ENCODE data around the gene CTNNAL1. TPM values are rescaled to one million over a fixed set of nuclear protein-coding genes. Genes with fewer than 3 reads are reported as not detected.
"Not testable (repeated sequence)": the region's sequence is repeated elsewhere in the genome, so short reads cannot be mapped to it uniquely, and the experiment has no call there.

CTNNAL1 gene
- polyA plus RNA-seq, 3 donors = 12.9 to 27.2 (median 26.5) TPM

DNA sequence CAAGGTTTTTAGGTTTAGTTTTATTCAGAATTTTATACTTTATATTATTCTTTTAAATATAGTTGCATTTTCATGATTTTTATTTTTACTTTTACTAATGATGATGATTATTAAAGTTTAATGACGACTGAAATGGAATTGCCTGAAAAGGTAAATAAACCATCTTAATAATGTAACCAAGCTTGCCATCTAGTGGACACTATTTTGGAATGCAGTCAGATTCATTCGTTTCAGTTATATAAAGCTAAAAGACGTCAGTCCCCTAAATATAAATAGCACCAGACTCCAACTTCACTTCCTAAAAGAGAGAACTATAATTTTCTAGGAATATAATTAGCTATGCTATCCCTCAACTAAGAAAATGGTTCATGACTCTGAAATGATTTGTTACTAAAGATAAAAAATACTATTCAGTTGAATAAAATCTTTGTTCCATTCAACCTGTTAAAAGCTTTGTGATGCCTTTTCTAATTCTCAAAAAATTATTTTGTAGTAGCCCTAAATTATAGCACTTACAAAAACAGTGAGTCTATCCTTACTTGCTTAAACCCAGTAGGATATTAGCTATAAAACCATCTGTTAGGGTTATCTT is 59.2 kb downstream of the CTNNAL1 start:
- H3K27ac ChIP-seq (ENCODE audit: low read depth, low read length) = no peak overlapping the region
- WGBS, 3 donors = 1 to 3% (median 2%) methylated on average over 3 of the region's 3 CpGs

DNA sequence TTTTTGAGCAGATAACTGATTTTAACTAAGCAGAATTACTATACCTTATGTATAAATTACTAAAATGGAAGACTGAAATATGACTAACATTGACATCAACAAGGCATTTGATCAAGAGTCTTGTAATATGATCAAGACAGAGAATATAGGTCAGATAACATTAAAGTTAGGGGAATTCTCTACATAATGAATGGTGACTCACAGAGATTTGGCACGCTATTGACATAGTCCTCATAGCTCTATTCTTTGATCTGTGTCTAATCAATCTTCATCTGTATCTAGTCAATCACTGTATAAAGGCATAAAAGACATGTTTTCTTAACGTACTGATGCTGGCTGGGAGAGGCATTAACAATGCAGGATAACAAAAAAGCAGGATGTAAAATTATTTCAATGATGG is 61.7 kb downstream of the CTNNAL1 start:
- WGBS, 3 donors = 60 to 92% (median 89%) methylated on average over 2 of the region's 2 CpGs

DNA sequence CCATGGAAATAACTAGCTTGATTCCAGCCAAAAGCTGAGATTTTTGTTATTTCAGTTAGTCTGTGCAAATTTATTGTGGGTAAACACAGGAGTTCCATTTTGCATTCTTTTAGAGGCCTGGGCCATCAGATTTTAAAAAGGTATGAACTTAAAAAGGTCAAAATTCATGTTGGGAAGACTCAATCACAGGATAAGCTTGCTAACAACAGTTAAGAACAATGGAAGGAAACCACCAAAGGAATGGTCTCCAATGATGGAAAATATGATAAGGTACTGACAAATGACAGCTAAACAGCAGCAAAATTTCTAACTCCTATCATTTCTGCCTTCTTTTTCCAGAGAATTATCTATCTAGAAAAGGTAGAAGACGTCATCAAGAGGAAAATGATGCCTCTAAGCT is 63.1 kb downstream of the CTNNAL1 start:
- WGBS, 3 donors = 55 to 86% (median 79%) methylated on average over 1 of the region's 1 CpG

More for the DNA sequence above, 61.7 kb downstream of the CTNNAL1 start:
- H3K27ac ChIP-seq (ENCODE audit: low read depth, low read length) = no peak overlapping the region

DNA sequence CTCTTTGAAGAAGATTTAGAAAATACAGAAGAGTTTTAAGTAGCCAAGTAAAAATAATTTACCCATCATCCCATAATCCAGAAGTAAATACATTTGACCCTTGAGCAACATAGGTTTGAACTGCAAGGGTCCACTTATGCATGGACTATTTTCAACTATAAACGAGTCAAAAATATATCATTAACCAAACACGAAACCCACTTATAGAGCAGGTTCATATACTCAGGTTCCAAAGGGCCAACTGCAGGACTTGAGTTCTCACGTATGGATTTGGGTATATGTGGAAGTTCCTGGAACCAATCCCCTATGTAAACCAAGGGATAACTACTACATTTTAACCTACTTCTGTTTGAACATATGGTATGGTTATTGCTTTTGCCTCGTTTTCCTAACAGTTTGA is 73.3 kb downstream of the CTNNAL1 start:
- WGBS, 3 donors = 81 to 92% (median 90%) methylated on average over 4 of the region's 4 CpGs
- H3K27ac ChIP-seq (ENCODE audit: low read depth, low read length) = no peak overlapping the region

More for the DNA sequence above, 63.1 kb downstream of the CTNNAL1 start:
- no peak overlapping the region for H3K27ac ChIP-seq (ENCODE audit: low read depth, low read length)

DNA sequence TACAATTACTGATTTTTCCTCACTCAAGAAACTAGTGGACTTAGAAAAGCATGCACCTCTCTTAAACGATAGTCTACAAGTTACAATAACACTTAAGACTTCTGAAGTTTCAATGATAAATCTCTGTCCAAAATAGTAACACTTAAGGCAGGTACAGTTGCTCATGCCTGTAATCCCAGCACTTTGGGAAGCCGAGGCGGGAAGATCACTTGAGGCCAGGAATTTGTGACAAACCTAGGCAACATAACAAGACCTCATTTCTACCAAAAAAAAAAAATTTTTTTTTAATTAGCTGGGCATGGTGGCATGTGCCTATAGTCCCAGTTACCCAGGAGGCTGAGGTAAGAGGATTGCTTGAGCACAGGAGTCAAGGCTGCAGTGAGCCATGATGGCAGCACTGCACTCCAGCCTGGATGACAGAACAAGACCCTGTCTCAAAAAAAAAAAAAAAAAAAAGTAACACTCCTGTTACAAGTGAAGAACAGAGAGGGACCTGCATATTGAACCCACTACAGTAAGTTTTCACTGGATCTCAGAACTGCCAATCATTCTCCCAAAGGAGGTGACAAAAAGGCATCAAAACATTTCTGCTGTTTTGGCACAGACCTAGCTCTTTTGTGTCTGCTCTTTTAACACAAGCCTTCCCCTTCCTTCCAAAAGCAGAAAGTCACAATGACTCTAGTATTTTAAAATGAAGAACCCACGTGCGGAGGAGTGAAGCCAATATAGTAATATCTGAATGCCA is 75.6 kb downstream of the CTNNAL1 start:
- no peak overlapping the region for H3K27ac ChIP-seq (ENCODE audit: low read depth, low read length)
- WGBS, 3 donors = 86 to 91% (median 91%) methylated on average over 5 of the region's 5 CpGs

DNA sequence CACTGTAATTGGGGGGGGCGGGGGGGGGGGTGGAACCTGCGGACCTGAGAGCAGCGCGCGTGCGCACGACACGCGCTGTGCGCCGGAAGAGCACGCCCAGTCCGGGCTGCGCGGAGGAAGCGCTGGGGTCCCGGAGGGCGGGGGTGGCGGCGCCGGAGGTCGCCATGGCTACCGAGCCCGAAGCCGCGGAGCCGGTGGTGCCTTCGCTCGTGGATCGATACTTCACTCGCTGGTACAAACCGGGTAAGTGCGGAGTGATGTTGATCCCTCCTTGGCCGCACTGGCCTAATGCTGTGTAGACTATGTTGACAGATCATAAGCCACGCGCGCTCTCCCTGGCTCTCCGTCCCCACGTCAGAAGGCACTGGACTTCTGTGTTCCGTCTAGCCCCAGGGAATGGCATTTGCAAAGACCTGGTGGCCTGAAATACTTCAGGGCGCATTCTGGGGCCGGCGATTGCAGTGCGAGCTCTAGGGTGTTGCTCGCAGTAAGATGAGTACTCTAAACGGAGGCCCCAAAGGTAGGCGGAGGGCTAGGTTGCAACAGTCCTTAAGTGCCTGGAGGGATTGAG is 78.9 kb downstream of the CTNNAL1 start, which contains the start of gene ABITRAM:
TSS of gene ABITRAM (plus strand) at position 78 of the 571 bp plus-strand sequence. CDS start at position 165, 87 bp downstream.
- 0% methylated on average over 42 to 47 of the region's 47 CpGs for WGBS, 3 donors
- peak within 1 kb of the TSS; percentile 63 for H3K27ac ChIP-seq (ENCODE audit: low read depth, low read length)

DNA sequence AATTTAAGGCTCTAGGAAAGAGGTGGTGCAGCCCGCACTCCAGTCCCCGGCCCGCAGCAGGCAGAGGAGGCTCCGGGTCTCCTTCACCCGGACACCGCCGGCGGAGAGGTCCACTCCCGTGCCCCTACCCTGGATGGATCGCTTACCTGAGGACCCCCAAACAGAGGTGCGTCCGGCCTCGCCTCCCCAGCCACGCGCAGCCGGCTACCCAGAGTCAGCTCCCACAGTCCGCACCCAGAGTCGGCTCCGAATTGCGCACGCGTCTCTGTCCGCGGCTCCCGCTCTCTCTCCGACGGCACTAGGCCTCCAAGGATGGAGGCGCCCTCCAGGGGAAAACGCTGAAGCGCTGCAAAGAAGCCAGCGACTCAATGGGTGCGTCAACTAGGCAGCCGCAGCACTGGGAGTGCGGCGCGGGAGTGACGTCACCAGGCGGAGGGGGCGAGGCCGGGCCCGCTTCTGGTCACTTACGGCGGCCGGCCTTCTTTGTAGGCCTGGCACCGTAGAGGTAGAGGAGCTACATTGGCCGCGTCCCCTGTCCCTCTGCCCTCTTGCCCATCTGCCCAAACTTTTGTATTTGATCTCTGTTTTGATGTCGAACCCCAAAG is 79.5 kb downstream of the CTNNAL1 start, which contains the start of gene ELP1:
TSS of gene ELP1 (minus strand) at position 407 of the 605 bp plus-strand sequence. CDS start 2,978 bp downstream, outside the sequence.
- peak within 1 kb of the TSS; percentile 63 for H3K27ac ChIP-seq (ENCODE audit: low read depth, low read length)
- 0 to 1% (median 0%) methylated on average over 47 to 48 of the region's 48 CpGs for WGBS, 3 donors

DNA sequence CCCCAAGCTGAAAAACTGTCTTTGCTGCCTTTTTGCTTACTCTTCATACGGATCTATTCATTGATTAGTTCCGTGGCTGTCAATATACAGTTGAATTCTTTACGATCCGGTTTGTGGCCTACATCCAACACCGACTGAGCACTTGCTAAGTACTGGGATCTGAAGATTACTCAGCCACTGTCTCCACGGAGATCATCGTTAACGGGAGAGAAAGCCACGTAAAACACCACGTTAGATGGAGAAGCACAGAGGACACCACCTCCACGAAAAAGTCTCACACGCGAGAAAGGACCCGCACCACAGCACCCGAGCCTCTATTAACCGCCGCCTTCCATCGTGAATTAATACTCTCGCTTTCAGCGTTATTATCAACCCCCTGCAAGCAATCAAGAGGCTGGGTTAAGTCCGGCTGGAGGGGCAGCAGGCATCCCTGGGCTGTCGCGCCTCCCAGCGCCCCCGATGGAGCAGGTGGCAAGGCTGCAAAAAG is 80.0 kb downstream of the CTNNAL1 start:
- no peak overlapping the region for H3K27ac ChIP-seq (ENCODE audit: low read depth, low read length)
- WGBS, 3 donors = 0 to 1% (median 1%) methylated on average over 25 of the region's 25 CpGs

DNA sequence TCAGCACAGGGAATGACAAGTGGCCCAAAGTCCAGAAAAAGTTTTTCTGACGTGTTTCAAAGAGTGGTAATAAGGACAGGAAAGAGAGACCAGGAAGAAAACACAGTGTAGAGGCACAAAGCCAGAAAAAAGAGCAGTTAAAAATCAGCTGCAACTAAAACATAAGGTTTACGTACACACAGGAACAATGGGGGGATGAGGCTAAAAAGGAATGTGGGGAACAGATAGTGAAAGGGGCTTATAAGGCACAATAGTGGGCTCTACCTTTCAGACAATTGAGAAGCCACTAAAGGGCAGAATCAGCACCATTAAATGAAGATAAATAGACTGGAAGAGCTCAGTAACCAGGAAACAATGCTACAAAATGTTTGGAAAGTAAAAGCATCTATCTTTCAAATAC is 84.9 kb downstream of the CTNNAL1 start:
- no peak overlapping the region for H3K27ac ChIP-seq (ENCODE audit: low read depth, low read length)
- WGBS, 3 donors = 60 to 95% (median 91%) methylated on average over 2 of the region's 2 CpGs

DNA sequence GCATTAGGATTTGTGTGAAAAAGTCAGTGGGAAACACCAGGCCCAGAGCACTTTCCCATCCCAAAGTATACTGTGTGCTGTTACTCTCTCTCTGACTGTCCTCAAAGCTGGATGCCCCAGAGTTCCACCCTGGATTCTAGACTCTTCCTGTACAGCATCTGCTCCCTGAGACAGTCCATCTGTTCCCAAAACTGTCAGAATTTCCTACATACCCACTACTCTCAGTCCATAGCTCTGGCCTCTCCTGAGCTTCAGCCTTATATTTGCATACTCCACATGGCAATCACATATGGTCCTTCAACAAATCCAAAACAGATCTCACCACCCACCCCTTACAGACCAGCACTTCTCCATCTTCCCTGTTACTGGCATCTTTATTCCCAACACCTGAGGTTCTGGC is 88.8 kb downstream of the CTNNAL1 start:
- no peak overlapping the region for H3K27ac ChIP-seq (ENCODE audit: low read depth, low read length)

DNA sequence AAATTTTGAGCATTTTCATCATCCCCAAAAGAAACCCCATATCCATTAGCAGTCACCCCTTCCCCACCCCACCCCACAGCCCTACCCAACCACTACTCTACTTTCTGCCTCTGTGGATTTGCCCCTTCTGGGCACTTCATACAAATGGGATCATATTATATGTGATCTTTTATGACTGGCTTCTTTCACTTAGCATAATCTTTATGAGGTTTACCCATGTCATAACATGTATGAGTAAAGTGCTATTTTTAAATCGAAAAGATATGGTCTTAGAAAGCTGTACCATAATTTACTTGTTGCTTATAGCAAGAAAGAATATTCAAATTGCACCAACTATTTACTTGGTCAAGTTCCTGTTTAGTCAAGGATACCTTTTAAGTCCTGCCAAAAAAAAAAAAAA is 92.1 kb downstream of the CTNNAL1 start:
- 92 to 97% (median 95%) methylated on average over 1 of the region's 1 CpG for WGBS, 3 donors
- H3K27ac ChIP-seq (ENCODE audit: low read depth, low read length) = no peak overlapping the region

DNA sequence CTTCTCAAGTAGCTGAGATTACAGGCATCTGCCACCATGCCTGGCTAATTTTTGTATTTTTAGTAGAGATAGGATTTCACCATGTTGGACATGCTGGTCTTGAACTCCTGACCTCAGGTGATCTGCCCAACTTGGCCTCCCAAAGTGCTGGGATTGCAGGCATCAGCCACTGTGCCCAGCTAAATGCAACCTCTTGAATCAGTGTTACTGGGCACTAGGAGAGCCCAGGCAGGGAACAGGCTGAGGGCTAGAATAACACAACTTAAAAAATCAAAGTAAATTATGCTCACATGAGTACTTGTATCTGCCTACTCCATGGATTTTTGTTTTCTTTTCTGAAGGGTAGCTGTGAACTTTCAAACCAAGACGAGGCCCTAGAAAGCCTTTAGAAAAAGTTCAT is 92.9 kb downstream of the CTNNAL1 start:
- not testable (repeated sequence) for H3K27ac ChIP-seq (ENCODE audit: low read depth, low read length)
- WGBS, 3 donors = 91 to 100% (median 100%) methylated on average over 1 of the region's 1 CpG

DNA sequence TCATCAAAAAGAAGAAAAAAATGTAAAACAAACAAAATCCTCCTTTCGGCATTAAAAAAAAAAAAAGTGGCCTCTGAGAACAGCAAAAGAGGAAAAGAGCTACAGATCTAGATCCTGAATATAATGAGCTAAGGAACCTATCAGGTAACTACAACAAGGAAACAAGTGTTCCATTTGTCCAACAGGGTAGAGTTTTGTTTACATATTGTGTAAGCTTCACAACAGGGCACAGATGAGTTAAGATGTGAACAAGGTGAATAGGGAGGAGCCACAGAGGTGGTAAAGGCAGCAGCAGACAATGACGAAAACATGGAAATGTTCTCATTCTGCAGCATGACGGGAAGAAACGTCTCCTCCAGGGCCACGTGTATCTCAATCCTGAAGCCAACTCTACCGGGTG is 93.8 kb downstream of the CTNNAL1 start:
- WGBS, 3 donors = 86 to 91% (median 89%) methylated on average over 6 of the region's 6 CpGs
- H3K27ac ChIP-seq (ENCODE audit: low read depth, low read length) = no peak overlapping the region

DNA sequence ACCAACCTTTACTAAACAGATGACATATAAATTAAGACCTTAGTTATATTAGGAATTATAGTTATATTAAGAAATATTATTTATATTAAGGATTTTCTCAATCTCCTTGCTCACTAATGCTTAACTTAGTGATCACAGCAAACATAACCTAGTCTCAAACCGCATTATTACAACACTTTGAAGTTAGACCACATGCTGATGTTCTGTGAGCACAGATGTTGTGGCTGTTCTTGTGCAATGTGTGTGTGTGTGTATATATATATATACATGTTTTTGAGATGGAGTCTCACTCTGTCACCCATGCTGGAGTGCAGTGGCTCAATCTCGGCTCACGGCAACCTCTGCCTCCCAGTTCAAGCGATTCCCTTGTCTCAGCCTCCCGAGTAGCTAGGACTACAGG is 99.9 kb downstream of the CTNNAL1 start:
- WGBS, 3 donors = 65 to 97% (median 77%) methylated on average over 5 of the region's 5 CpGs
- no peak overlapping the region for H3K27ac ChIP-seq (ENCODE audit: low read depth, low read length)

DNA sequence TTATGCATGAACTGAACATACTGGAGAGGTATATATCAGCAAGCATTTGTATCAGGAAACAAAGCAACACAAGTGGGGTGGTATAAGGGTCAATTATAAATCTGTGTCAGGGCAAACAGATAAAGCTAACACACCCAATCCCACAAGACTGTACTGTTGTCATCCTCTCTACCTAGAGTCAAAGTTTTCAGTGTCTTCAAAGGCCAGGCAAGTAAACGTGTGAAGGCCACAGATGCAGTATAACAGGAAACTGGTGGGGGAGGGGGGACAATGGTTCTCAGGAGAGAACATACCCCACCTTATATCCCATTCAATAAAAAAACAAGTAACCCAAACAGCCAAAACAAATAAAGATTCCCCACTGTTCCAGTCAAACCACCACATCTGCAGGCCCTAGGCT is 101.5 kb downstream of the CTNNAL1 start:
- WGBS, 3 donors = 24 to 55% (median 47%) methylated on average over 1 of the region's 1 CpG
- no peak overlapping the region for H3K27ac ChIP-seq (ENCODE audit: low read depth, low read length)

DNA sequence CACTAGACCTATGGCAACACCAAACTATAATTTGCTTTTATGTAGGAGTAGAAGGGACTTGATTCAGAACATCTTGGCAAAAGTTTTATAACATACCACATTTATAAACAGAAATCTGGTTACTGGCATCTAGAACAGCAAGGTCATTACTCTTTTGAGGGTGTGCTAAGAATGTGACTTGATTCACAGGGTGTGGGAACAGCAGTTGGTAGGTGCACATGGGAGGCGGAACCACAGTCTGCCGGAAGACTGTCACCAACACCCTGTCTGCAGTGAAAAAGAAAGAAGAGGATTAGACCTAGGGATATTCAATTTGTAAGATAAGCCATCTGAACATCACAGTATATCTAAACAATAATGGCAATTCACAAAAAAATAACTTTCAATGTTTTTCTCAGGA is 102.4 kb downstream of the CTNNAL1 start:
- WGBS, 3 donors = 74 to 98% (median 94%) methylated on average over 2 of the region's 2 CpGs
- no peak overlapping the region for H3K27ac ChIP-seq (ENCODE audit: low read depth, low read length)

DNA sequence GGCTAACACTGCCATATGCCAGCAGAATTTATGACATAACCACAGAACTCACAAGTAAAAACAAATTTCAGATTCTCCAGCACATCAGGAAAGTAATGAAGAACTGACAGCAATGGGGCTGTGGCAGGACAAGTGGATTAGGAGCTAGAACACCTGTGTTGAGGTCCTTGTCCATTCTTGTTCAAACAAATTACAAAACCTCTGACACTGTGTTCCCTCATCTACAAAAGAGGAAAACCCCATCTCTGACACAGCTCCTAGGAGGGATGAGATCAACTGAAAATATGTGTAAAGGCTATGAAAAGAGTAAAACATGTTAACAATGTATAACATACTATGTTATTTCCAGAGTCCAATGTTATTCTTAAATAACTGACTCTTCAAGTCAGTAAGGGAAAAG is 102.9 kb downstream of the CTNNAL1 start:
- H3K27ac ChIP-seq (ENCODE audit: low read depth, low read length) = no peak overlapping the region

DNA sequence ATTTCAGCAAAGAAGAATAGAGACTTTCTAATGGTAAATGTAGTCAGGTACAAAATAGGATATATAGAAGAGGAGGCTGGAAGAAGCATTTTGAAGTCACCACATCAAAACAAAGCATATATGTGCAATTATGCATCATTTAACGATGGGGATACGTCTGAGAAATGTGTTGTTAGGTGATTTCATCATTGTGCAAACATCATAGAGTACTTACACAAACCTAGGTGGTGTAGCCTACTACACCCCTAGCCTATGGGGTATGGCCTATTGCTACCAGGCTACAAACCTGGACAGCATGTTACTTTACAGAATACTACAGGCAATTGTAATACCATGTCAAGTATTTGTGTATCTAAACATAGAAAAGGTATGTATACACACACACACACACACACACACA is 107.8 kb downstream of the CTNNAL1 start:
- H3K27ac ChIP-seq (ENCODE audit: low read depth, low read length) = no peak overlapping the region
- WGBS, 3 donors = 53 to 94% (median 92%) methylated on average over 2 of the region's 2 CpGs

DNA sequence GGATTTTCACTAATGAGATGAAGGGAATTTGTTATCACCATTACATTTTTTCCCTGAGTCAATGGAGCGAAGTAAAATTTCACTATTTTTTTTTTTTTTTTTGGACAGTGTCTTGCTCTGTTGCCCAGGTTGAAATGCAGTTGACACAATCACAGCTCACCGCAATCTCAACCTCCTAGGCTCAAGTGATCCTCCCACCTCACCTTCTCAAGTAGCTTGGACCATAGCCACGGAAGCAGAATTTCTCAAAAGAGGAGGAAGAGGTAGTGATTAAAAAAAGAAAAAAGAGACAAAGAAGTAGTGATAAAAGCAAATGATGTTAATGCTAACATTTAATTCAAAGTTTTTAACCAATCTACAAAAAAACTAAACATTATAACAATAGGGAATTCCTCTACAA is 109.1 kb downstream of the CTNNAL1 start:
- H3K27ac ChIP-seq (ENCODE audit: low read depth, low read length) = no peak overlapping the region
- 94 to 97% (median 95%) methylated on average over 3 of the region's 3 CpGs for WGBS, 3 donors

Data from adipose tissue (tissue), 3 donors.